Mucosa of descending colon (tissue), 3 donors: Measurements from ENCODE around the gene LIME1. TPM values are rescaled to one million over a fixed set of nuclear protein-coding genes. Genes with fewer than 3 reads are reported as not detected.

Source experiments
- ATAC-seq: fragments of 200-7000 bp; cut with Tn5 transposase; one replicate; pipeline ENCODE4 v1.9.1; 2020; ENCODE audit warnings: mild to moderate bottlenecking, moderate library complexity
- DNase-seq, 3 donors: peaks; one replicate each; pipeline ENCODE4 v3.0.0-alpha.2; 2020
- H3K36me3 ChIP-seq: fragments of 200-600 bp; one replicate; pipeline ENCODE4 v1.8.0; 2021; ENCODE audit warnings: low read depth, mild to moderate bottlenecking
- H3K4me1 ChIP-seq: fragments of 200-600 bp; one replicate; pipeline ENCODE4 v1.8.0; 2021; ENCODE audit warnings: low read depth, mild to moderate bottlenecking
- H3K4me3 ChIP-seq: fragments of 200-600 bp; one replicate; pipeline ENCODE4 v1.8.0; 2021; ENCODE audit warnings: mild to moderate bottlenecking
- H3K9me3 ChIP-seq: fragments of 200-600 bp; one replicate; pipeline ENCODE4 v1.8.0; 2021; ENCODE audit warnings: mild to moderate bottlenecking
- intact Hi-C, 2 donors: fragments of 100-400 bp; cut with DNase I in 1 of 2; cut with micrococcal nuclease in 1 of 2; formaldehyde crosslinking; loops; one replicate each; pipeline versions ENCODE4 v1.11.0 to v1.11.1; 2022; cut with DNase I, micrococcal nuclease
- total RNA-seq, 3 donors: library from RNA; stranded (reverse); fragmentation: NEBNext Ultra II Directional in 2 of 3; extraction: Animal tissue kit (Norgen Biotek cat#: 25700) in 2 of 3; gene quantifications; one replicate each; pipeline versions ENCODE4 v1.2.1 to v1.2.4, GENCODE V29; 2021 to 2023
- TF ChIP-seq, protein P1 (sequence below): fragments of 200-600 bp; IDR thresholded peaks from one replicate; pipeline ENCODE4 v1.8.0; 2022; ENCODE audit warnings: antibody characterized with exemption, mild to moderate bottlenecking
- donor health status: DM: no; HTN: no; CAD: no; lungs with moderate emphysema.
- donor health status: DM: no; HTN: no; CAD: no.
- donor health status: DM: no; HTN: yes; CAD: no.

Gene LIME1
- total RNA-seq, 3 donors from 2014 or later: 10.4 to 11.2 (median 10.8) TPM

GRCh38 chr20:63743210-63743970 is 6.9 kb downstream of the LIME1 start:
- intact Hi-C loops: no loop called here
- H3K9me3 ChIP-seq: no peaks in the 10 kb centered on the region
- peak in 1 of 3 donors; percentile 43 for DNase-seq
- TF ChIP-seq, protein P1, sequence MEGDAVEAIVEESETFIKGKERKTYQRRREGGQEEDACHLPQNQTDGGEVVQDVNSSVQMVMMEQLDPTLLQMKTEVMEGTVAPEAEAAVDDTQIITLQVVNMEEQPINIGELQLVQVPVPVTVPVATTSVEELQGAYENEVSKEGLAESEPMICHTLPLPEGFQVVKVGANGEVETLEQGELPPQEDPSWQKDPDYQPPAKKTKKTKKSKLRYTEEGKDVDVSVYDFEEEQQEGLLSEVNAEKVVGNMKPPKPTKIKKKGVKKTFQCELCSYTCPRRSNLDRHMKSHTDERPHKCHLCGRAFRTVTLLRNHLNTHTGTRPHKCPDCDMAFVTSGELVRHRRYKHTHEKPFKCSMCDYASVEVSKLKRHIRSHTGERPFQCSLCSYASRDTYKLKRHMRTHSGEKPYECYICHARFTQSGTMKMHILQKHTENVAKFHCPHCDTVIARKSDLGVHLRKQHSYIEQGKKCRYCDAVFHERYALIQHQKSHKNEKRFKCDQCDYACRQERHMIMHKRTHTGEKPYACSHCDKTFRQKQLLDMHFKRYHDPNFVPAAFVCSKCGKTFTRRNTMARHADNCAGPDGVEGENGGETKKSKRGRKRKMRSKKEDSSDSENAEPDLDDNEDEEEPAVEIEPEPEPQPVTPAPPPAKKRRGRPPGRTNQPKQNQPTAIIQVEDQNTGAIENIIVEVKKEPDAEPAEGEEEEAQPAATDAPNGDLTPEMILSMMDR: no peak
- ATAC-seq: no peak
- H3K4me1 ChIP-seq: peaks cover 16% of the 10 kb centered on the region
- H3K4me3 ChIP-seq: no peak overlapping the region
- peaks cover 3% of the 10 kb centered on the region for H3K36me3 ChIP-seq

DNA sequence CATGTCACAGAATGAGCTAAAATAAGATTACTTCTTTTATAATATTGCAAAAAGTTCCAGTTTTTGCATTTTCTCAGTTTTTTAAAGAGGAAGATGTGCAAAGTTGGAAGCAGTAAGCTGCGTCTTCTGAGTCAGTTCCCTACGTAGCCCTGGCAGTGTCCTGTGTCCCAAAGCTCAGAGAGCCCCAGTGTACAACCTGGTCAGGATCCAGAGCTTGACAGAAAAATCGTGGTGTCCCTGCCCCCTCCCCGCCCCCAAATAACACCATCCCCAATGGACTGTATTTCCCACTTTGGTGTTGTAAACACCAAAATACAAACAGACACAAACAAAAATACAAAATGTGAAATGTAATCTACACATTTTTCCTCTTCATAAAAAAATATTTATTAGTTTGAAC is 7.7 kb downstream of the LIME1 start:
- no peaks in the 10 kb centered on the region for H3K9me3 ChIP-seq
- intact Hi-C loops: no loop called here

DNA sequence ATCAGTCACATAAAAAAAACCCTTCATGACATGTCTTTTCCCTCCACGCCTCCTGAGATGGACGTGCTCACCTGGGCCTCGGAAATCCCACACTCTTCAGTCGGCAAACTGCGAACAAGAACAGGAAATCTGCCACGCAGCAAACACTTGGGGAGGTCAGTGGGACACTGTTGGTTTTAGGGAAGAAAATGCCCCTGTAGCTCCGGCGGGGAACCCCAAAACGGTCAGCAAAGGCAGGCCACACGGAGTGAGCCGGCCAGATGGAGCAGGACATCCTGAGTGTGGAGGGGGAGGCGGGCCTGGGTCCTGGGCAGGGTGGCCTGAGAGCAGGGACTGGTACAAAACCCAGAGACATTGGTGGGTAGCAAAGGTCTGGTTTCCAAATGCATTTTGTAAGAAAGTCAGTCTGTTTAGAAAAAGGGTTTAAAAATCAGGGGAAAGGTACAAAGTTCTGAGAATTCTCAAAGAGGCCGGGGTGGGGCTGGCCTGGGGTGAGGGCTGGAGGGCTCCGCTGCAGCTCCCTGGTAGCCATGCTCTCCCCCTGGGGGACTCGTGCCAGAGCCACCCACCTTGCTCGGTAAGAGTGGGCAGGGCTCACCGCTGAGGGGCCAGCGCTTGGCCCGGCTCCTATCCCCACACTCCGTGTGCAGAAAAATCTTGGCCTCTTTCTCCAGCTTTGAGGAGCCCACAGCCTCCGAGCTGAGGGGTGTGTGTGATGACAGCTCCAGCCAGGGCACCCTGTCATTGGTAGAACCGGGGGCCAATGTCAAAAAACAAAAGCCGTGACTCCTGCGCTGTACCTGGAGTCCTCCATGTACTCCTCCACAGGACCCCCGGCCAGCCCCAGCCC is 8.3 kb downstream of the LIME1 start:
- Histone ChIP-seq H3K4me1 (peaks cover 10% of the 10 kb centered on the region), H3K4me3 (no peak overlapping the region), H3K36me3 (peaks cover 3% of the 10 kb centered on the region), H3K9me3 (no peaks in the 10 kb centered on the region)
- intact Hi-C loops: no loop called here
- ATAC-seq: no peak
- TF ChIP-seq, protein P1: no peak
- peak in 1 of 3 donors; percentile 37 for DNase-seq

More for the DNA sequence above, 7.7 kb downstream of the LIME1 start:
- TF ChIP-seq, protein P1: no peak
- peaks cover 3% of the 10 kb centered on the region for H3K36me3 ChIP-seq
- ATAC-seq (no peak), DNase-seq (no peak)
- peaks cover 10% of the 10 kb centered on the region for H3K4me1 ChIP-seq
- no peak overlapping the region for H3K4me3 ChIP-seq

DNA sequence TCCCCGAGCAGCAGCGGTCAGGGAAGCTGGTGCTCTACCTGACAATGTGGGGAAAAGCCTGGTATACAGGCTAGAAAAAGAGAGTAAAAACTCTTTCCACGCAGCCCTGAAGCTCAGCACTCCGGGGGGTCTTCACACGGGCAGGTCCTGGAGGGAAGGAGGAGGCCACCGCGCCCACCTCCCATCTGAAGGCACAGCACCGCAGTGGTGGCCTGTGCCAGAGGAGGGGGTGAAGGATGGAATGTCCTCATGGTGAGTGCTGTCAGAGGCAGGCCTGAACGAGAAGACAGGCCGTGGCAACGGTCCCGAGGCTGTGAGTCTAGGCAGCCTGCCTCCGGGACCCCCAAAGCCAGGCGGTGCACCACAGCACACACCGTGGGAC is 9.0 kb downstream of the LIME1 start:
- no peak overlapping the region for H3K4me3 ChIP-seq
- peak in 1 of 3 donors; percentile 31 for DNase-seq
- intact Hi-C loops: no loop called here
- H3K36me3 ChIP-seq: peaks cover 3% of the 10 kb centered on the region
- H3K4me1 ChIP-seq: peaks cover 9% of the 10 kb centered on the region
- H3K9me3 ChIP-seq: no peaks in the 10 kb centered on the region
- ATAC-seq: no peak
- TF ChIP-seq, protein P1: no peak

GRCh38 chr20:63745961-63746731 is 9.7 kb downstream of the LIME1 start:
- no peaks in the 10 kb centered on the region for H3K9me3 ChIP-seq
- DNase-seq (no peak), ATAC-seq (no peak)
- TF ChIP-seq, protein P1: no peak
- peaks cover 3% of the 10 kb centered on the region for H3K4me1 ChIP-seq
- H3K4me3 ChIP-seq: no peak overlapping the region
- intact Hi-C loops: no loop called here
- H3K36me3 ChIP-seq: peaks cover 3% of the 10 kb centered on the region
